VCaP (cell line): ENCODE data around the gene AMH.

Experiments used
- H3K27ac ChIP-seq: fragments of 450-650 bp; 2 replicates; pipeline ENCODE4 v1.5.1; 2017
- CTCF ChIP-seq: fragments of 450-650 bp; conservative IDR thresholded peaks from 2 replicates; pipeline ENCODE4 v1.5.1; 2017; ENCODE audit warnings: mild to moderate bottlenecking, moderate library complexity

AMH gene

GRCh38 chr19:2228157-2229030 lies 20.7 kb upstream of the AMH start:
- H3K27ac ChIP-seq = no peak overlapping the region
- no peak for TF ChIP-seq CTCF

GRCh38 chr19:2229103-2230032 lies 19.8 kb upstream of the AMH start:
- no peak for TF ChIP-seq CTCF
- H3K27ac ChIP-seq = no peak overlapping the region

- TF ChIP-seq CTCF = no peak
- no peak overlapping the region; the same call in 1 of the 2 replicates for H3K27ac ChIP-seq
Observed at GRCh38 chr19:2230033-2230531, 19.0 kb upstream of the AMH start.

GRCh38 chr19:2230807-2231533 lies 18.2 kb upstream of the AMH start:
- H3K27ac ChIP-seq = no peak overlapping the region; the same call in 1 of the 2 replicates
- TF ChIP-seq CTCF = no peak

DNA sequence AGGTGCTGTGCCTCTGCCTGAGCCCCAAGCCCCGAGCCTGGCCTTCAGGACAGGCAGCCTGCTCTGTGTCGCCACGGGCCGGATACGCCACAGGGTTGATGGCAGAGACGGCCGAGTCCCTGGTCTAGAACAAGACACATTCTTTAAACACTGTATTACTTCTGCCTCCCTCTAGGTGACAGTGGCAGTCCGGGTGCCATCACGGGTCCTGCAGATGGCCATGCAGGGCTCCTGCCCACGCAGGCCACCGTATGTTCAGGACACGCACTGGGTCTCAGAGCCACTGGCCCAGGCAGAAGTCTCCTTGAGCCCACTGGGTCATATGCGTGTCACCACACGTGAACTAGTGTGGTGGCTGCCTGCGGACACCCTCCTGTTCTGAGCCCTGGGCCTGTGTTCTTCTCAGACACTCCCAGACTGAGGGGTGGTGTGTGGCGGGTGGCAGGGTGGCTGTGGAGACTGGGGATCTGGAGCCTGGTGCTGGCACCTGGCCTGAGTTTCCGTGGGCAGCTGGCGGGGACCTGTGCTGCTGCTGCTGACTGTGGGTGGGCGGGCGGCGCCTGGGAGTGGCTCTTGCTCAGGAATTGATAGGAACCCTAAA lies 17.4 kb upstream of the AMH start:
- H3K27ac ChIP-seq = no peak overlapping the region; the same call in 1 of the 2 replicates
- peak; percentile 29; the same call in 1 of the 2 replicates for TF ChIP-seq CTCF

DNA sequence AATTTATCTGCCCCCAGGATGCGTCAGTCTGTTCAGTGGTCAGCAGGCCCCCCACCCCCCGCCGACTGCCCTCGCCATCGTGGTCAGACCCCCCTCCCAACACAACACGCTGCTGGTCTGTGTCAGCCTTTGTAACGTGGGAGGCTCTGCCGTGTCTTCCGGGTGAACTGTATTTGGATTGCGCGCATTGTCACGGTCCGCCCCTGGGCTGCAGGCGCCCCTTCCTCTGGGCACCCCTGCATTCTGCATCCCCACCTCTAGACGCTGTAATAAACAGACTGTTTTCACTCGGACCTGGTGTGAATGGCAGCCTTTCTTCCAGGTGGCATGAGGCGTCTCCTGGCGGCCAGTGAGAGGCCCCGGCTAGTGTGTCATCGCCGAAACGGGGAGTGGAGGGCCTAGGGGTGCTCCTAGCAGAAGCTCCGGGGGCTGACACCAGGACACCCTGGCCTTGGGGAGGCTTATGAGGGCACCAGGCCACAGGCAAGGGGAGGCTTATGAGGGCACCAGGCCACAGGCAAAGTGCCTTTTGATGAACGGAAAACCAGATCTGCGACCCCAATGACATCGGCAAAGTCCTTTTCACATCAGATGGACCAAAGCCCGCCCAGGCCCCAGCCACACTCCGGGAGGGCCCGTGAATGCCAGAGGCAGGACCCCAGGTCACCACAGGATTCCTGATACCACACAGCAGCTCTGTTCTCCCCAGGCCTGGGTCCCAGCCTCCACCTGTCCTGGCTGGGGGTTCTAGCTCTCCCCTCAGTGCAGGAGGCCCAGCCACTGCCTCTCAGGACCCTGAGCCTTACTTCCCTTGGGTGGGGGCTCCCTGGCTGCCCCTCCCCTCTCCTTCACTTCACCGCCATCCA lies 16.6 kb upstream of the AMH start:
- no peak overlapping the region for H3K27ac ChIP-seq
- TF ChIP-seq CTCF = no peak
